HEK293 (cell line): ENCODE data around the gene GPM6B.
A peak's percentile ranks its signal among the peaks of the same experiment; 100 is the strongest.

Experiments used
- CTCF ChIA-PET: fragments of 350-600 bp; formaldehyde crosslinking; extraction: SDS; loops from one replicate; lab custom pipeline; 2021; ENCODE audit warnings: antibody characterized with exemption; lab: Yijun Ruan, JAX
- POLR2A ChIA-PET: fragments of 300-600 bp; formaldehyde crosslinking; extraction: SDS; loops from one replicate; lab custom pipeline; 2020; ENCODE audit warnings: antibody characterized with exemption, inconsistent platforms; lab: Yijun Ruan, JAX
- H3K27ac ChIP-seq: fragments of 200-500 bp; sonication (Bioruptor generic); 2 replicates; pipeline ENCODE4 v1.5.1; 2014; ENCODE audit warnings: low read depth, low read length, control low read depth, inconsistent platforms; ENCODE audit errors: extremely low read depth
- H3K36me3 ChIP-seq, 2 experiments: fragments of 200-500 bp in 1 of 2; sonication (Bioruptor generic) in 1 of 2; 1 replicate in 1 of 2; 2 replicates in 1 of 2; pipeline ENCODE4 v1.5.1; 2014 to 2017; ENCODE audit warnings: inconsistent platforms in 2 of 2, low read length in 2 of 2; ENCODE audit not compliant: control insufficient read depth in 2 of 2, insufficient read depth in 1 of 2
- H3K4me1 ChIP-seq: fragments of 200-500 bp; sonication (Bioruptor generic); 2 replicates; pipeline ENCODE4 v1.5.1; 2014; ENCODE audit warnings: mild to moderate bottlenecking, low read length, inconsistent platforms; ENCODE audit not compliant: control insufficient read depth, insufficient read depth
- H3K4me3 ChIP-seq: 2 replicates; pipeline ENCODE4 v1.5.1; 2011; ENCODE audit warnings: low read depth, mild to moderate bottlenecking, control low read depth, low read length, moderate library complexity
- H3K9me3 ChIP-seq: fragments of 200-500 bp; sonication (Bioruptor generic); 2 replicates; pipeline ENCODE4 v1.5.1; 2014; ENCODE audit warnings: low read depth, low read length, inconsistent platforms; ENCODE audit not compliant: control insufficient read depth, insufficient read depth
- GLI4 ChIP-seq: fragments of 450-650 bp; formaldehyde crosslinking; IDR thresholded peaks from 2 replicates; pipeline ENCODE4 v1.5.1; 2016; ENCODE audit warnings: missing biosample characterization, missing genetic modification characterization
- KLF9 ChIP-seq: fragments of 450-650 bp; formaldehyde crosslinking; IDR thresholded peaks from 2 replicates; pipeline ENCODE4 v1.5.1; 2016; ENCODE audit warnings: missing biosample characterization, missing genetic modification characterization, low read depth
- RBAK ChIP-seq: fragments of 450-650 bp; formaldehyde crosslinking; IDR thresholded peaks from 2 replicates; pipeline ENCODE4 v1.5.1; 2016; ENCODE audit warnings: missing biosample characterization, missing genetic modification characterization
- ZBTB1 ChIP-seq: fragments of 450-650 bp; formaldehyde crosslinking; IDR thresholded peaks from 2 replicates; pipeline ENCODE4 v1.5.1; 2016; ENCODE audit warnings: missing biosample characterization, missing genetic modification characterization
- ZBTB20 ChIP-seq: fragments of 450-650 bp; formaldehyde crosslinking; IDR thresholded peaks from 2 replicates; pipeline ENCODE4 v1.5.1; 2016; ENCODE audit warnings: missing biosample characterization, missing genetic modification characterization
- ZBTB21 ChIP-seq: fragments of 450-650 bp; formaldehyde crosslinking; IDR thresholded peaks from 2 replicates; pipeline ENCODE4 v1.5.1; 2017; ENCODE audit warnings: missing biosample characterization, missing genetic modification characterization
- ZBTB49 ChIP-seq: fragments of 450-650 bp; formaldehyde crosslinking; IDR thresholded peaks from 2 replicates; pipeline ENCODE4 v1.5.1; 2016; ENCODE audit warnings: missing biosample characterization, missing genetic modification characterization, low read depth
- ZNF155 ChIP-seq: fragments of 450-650 bp; formaldehyde crosslinking; IDR thresholded peaks from 2 replicates; pipeline ENCODE4 v1.5.1; 2016; ENCODE audit warnings: missing biosample characterization, missing genetic modification characterization
- ZNF16 ChIP-seq: fragments of 450-650 bp; formaldehyde crosslinking; IDR thresholded peaks from 2 replicates; pipeline ENCODE4 v1.5.1; 2016; ENCODE audit warnings: low read depth, missing biosample characterization, missing genetic modification characterization
- ZNF18 ChIP-seq: fragments of 450-650 bp; formaldehyde crosslinking; IDR thresholded peaks from 2 replicates; pipeline ENCODE4 v1.5.1; 2016; ENCODE audit warnings: missing biosample characterization, missing genetic modification characterization
- ZNF19 ChIP-seq: fragments of 450-650 bp; formaldehyde crosslinking; IDR thresholded peaks from 2 replicates; pipeline ENCODE4; 2016; ENCODE audit warnings: missing biosample characterization, missing genetic modification characterization, low read depth
- ZNF23 ChIP-seq: fragments of 450-650 bp; formaldehyde crosslinking; IDR thresholded peaks from 2 replicates; pipeline ENCODE4 v1.5.1; 2016; ENCODE audit warnings: missing biosample characterization, missing genetic modification characterization, borderline replicate concordance
- ZNF292 ChIP-seq: fragments of 450-650 bp; formaldehyde crosslinking; IDR thresholded peaks from 2 replicates; pipeline ENCODE4 v1.5.1; 2016; ENCODE audit warnings: low read depth, missing biosample characterization, missing genetic modification characterization, borderline replicate concordance
- ZNF362 ChIP-seq: fragments of 450-650 bp; formaldehyde crosslinking; IDR thresholded peaks from 2 replicates; pipeline ENCODE4 v1.5.1; 2016; ENCODE audit warnings: missing biosample characterization, missing genetic modification characterization
- ZNF37A ChIP-seq: fragments of 450-650 bp; IDR thresholded peaks from 2 replicates; pipeline ENCODE4 v1.5.1; 2018; ENCODE audit warnings: missing biosample characterization, missing genetic modification characterization
- ZNF398 ChIP-seq: fragments of 450-650 bp; formaldehyde crosslinking; IDR thresholded peaks from 2 replicates; pipeline ENCODE4 v1.5.1; 2017; ENCODE audit warnings: missing biosample characterization, missing genetic modification characterization
- ZNF530 ChIP-seq: fragments of 450-650 bp; formaldehyde crosslinking; IDR thresholded peaks from 2 replicates; pipeline ENCODE4 v1.5.1; 2016; ENCODE audit warnings: low read depth, missing biosample characterization, missing genetic modification characterization
- ZNF558 ChIP-seq: fragments of 450-650 bp; formaldehyde crosslinking; IDR thresholded peaks from 2 replicates; pipeline ENCODE4 v1.5.1; 2016; ENCODE audit warnings: missing biosample characterization, missing genetic modification characterization
- ZNF639 ChIP-seq: fragments of 450-650 bp; formaldehyde crosslinking; IDR thresholded peaks from 2 replicates; pipeline ENCODE4 v1.5.1; 2016; ENCODE audit warnings: missing biosample characterization, missing genetic modification characterization
- ZNF664 ChIP-seq: fragments of 450-650 bp; formaldehyde crosslinking; IDR thresholded peaks from 2 replicates; pipeline ENCODE4 v1.5.1; 2016; ENCODE audit warnings: missing biosample characterization, missing genetic modification characterization
- ZNF785 ChIP-seq: fragments of 450-650 bp; formaldehyde crosslinking; IDR thresholded peaks from 2 replicates; pipeline ENCODE4 v1.5.1; 2016; ENCODE audit warnings: missing biosample characterization, missing genetic modification characterization
- ZNF830 ChIP-seq: fragments of 450-650 bp; IDR thresholded peaks from 2 replicates; pipeline ENCODE4 v1.5.0; 2018; ENCODE audit warnings: missing biosample characterization, missing genetic modification characterization, low read depth, mild to moderate bottlenecking, moderate library complexity
- ZSCAN4 ChIP-seq: fragments of 450-650 bp; formaldehyde crosslinking; IDR thresholded peaks from 2 replicates; pipeline ENCODE4 v1.5.1; 2017; ENCODE audit warnings: missing biosample characterization, missing genetic modification characterization

GPM6B gene

GRCh38 chrX:13761606-13762414 is 55.1 kb downstream of the GPM6B start:
- H3K27ac ChIP-seq: no peak overlapping the region
- H3K36me3 ChIP-seq: peaks cover 59 to 98% of the 10 kb centered on the region in 2 experiments
- ChIA-PET CTCF (interaction anchor here (0.6 to 1.8 kb wide), 9 partner anchors 9 to 478 kb away, joined by 3 to 12 read pairs (median 4); no protein-coding TSS in a partner anchor), POLR2A (interaction anchor here (0.6 kb wide), 1 partner anchor 51 kb away, joined by 7 read pairs; no protein-coding TSS in a partner anchor)
- TF ChIP-seq ZNF155 (tag by site-specific recombination): no peak
- TF ChIP-seq ZBTB20 (tag by site-specific recombination): peak; percentile 29; the same call in 1 of the 2 replicates
- TF ChIP-seq RBAK (tag by site-specific recombination): no peak
- no peak for TF ChIP-seq ZNF830 (tag by site-specific recombination)
- no peak for TF ChIP-seq KLF9 (tag by site-specific recombination)
- H3K4me3 ChIP-seq: no peak overlapping the region
- no peaks in the 10 kb centered on the region for H3K4me1 ChIP-seq
- H3K9me3 ChIP-seq: no peaks in the 10 kb centered on the region

GRCh38 chrX:13760426-13760825 is 56.5 kb downstream of the GPM6B start:
- ChIA-PET POLR2A (interaction anchor here (1.0 kb wide), 1 partner anchor 9 kb away, joined by 3 read pairs; no protein-coding TSS in a partner anchor), CTCF (interaction anchor here (0.6 to 1.2 kb wide), 4 partner anchors 10 to 139 kb away, joined by 3 to 4 read pairs (median 3); no protein-coding TSS in a partner anchor)
- H3K4me1 ChIP-seq: no peaks in the 10 kb centered on the region
- peaks cover 71 to 92% of the 10 kb centered on the region in 2 experiments for H3K36me3 ChIP-seq
- no peaks in the 10 kb centered on the region for H3K9me3 ChIP-seq
- H3K27ac ChIP-seq: no peak overlapping the region
- H3K4me3 ChIP-seq: no peak overlapping the region
- TF ChIP-seq ZNF362 (tag by site-specific recombination) (no peak), ZNF785 (tag by site-specific recombination) (no peak), ZNF639 (no peak), ZNF16 (tag by site-specific recombination) (no peak), ZNF292 (no peak), ZNF19 (tag by site-specific recombination) (no peak), ZNF398 (tag by site-specific recombination) (no peak), ZNF23 (no peak), ZSCAN4 (tag by site-specific recombination) (no peak), ZNF530 (tag by site-specific recombination) (no peak), GLI4 (tag by site-specific recombination) (no peak), ZNF18 (tag by site-specific recombination) (no peak), ZNF664 (tag by site-specific recombination) (no peak), ZBTB49 (tag by site-specific recombination) (no peak), ZBTB1 (tag by site-specific recombination) (no peak), ZBTB21 (tag by site-specific recombination) (no peak), ZNF558 (tag by site-specific recombination) (no peak), ZNF37A (tag by site-specific recombination) (no peak)
